Body of pancreas (tissue), 4 donors: Measurements from ENCODE around the gene MERTK. TPM values are rescaled to one million over a fixed set of nuclear protein-coding genes. Genes with fewer than 3 reads are reported as not detected.

Experiments
- ATAC-seq: fragments of 150-250 bp; one replicate; pipeline ENCODE4 v1.9.1; 2016
- DNase-seq, 4 donors: peaks; one replicate each; pipeline ENCODE4 v3.0.0-alpha.2; 2019
- H3K27ac ChIP-seq, 4 donors: fragments of 200-600 bp; sonication (generic); 1 replicate in 3 of 4; 2 replicates in 1 of 4; pipeline versions ENCODE4 v1.5.1 to v1.6.1; 2016 to 2019; ENCODE audit warnings: mild to moderate bottlenecking in 1 of 4, mixed read lengths in 1 of 4, moderate library complexity in 1 of 4
- H3K27me3 ChIP-seq, 2 donors: fragments of 200-600 bp; sonication (generic); one replicate each; pipeline ENCODE4 v1.6.0; 2016; ENCODE audit warnings: mild to moderate bottlenecking in 1 of 2
- H3K36me3 ChIP-seq, 2 donors: fragments of 200-600 bp; sonication (generic); replicated peaks in 1 of 2; 2 replicates each; pipeline ENCODE4 v1.5.1; 2016; ENCODE audit warnings: low read depth in 2 of 2; ENCODE audit not compliant: insufficient read depth in 1 of 2
- H3K4me1 ChIP-seq: fragments of 200-600 bp; sonication (generic); one replicate; pipeline ENCODE4 v1.6.0; 2016
- H3K4me3 ChIP-seq, 2 donors: fragments of 200-600 bp; sonication (generic); 1 replicate in 1 of 2; 2 replicates in 1 of 2; pipeline ENCODE4 v1.5.1; 2016 to 2019
- H3K9me3 ChIP-seq, 3 donors: fragments of 200-600 bp; sonication (generic); 1 replicate in 2 of 3; 2 replicates in 1 of 3; pipeline ENCODE4 v1.5.1; 2016
- POLR2A ChIP-seq, 3 donors: fragments of 450-650 bp; IDR thresholded peaks; one replicate each; pipeline ENCODE4 v1.6.1; 2016; ENCODE audit warnings: antibody characterized with exemption in 3 of 3, mild to moderate bottlenecking in 2 of 3
- WGBS, 2 donors: methylation state at CpG; one replicate each; pipeline ENCODE4 v1.1.5; 2017; 5-methylcytosine and 5-hydroxymethylcytosine counted together
- intact Hi-C: fragments of 100-400 bp; cut with DNase I; formaldehyde crosslinking; loops from one replicate; pipeline ENCODE4 v1.15.1; 2023
- total RNA-seq, 2 donors: library from RNA; depleted of rRNA; stranded (reverse); fragments of >200 nt; gene quantifications; one replicate each; pipeline ENCODE4 v1.1.0, GENCODE V29; 2016
- TF ChIP-seq, protein P1 (sequence below), 7 experiments: fragments of 450-650 bp in 4 of 7; fragments of 200-600 bp in 3 of 7; sonication (generic) in 3 of 7; IDR thresholded peaks; one replicate each; pipeline ENCODE4 v1.5.1; 2016 to 2019; ENCODE audit warnings: antibody characterized with exemption in 7 of 7

MERTK gene
- total RNA-seq, 2 donors from 2014 or later, result 7.9 to 9.6 TPM

DNA sequence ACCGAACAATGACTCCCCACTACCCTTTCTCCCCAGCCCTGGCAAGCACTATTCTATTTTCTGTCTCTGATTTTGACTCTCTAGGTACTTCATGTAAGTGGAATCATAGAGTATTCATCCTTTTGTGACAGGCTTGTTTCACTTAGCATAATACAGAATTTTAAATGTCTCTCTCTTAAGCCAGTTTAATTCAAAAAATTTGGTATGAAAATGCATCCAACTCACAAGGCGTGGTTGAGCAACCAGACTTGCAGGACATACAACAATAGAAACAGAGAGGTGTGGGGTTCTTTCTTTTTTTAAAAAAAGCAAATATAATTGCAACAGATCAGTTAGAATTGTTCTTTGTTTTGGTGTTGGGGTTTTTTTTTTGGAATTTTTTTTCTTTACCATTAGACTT lies 109.1 kb downstream of the MERTK start:
- TF ChIP-seq, protein P1, sequence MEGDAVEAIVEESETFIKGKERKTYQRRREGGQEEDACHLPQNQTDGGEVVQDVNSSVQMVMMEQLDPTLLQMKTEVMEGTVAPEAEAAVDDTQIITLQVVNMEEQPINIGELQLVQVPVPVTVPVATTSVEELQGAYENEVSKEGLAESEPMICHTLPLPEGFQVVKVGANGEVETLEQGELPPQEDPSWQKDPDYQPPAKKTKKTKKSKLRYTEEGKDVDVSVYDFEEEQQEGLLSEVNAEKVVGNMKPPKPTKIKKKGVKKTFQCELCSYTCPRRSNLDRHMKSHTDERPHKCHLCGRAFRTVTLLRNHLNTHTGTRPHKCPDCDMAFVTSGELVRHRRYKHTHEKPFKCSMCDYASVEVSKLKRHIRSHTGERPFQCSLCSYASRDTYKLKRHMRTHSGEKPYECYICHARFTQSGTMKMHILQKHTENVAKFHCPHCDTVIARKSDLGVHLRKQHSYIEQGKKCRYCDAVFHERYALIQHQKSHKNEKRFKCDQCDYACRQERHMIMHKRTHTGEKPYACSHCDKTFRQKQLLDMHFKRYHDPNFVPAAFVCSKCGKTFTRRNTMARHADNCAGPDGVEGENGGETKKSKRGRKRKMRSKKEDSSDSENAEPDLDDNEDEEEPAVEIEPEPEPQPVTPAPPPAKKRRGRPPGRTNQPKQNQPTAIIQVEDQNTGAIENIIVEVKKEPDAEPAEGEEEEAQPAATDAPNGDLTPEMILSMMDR (IDR thresholded peaks at IDR 0.05), result no peak
- TF ChIP-seq POLR2A (IDR thresholded peaks at IDR 0.05), result no peak
- no peaks in the 10 kb centered on the region for H3K9me3 ChIP-seq
- no peak for DNase-seq

DNA sequence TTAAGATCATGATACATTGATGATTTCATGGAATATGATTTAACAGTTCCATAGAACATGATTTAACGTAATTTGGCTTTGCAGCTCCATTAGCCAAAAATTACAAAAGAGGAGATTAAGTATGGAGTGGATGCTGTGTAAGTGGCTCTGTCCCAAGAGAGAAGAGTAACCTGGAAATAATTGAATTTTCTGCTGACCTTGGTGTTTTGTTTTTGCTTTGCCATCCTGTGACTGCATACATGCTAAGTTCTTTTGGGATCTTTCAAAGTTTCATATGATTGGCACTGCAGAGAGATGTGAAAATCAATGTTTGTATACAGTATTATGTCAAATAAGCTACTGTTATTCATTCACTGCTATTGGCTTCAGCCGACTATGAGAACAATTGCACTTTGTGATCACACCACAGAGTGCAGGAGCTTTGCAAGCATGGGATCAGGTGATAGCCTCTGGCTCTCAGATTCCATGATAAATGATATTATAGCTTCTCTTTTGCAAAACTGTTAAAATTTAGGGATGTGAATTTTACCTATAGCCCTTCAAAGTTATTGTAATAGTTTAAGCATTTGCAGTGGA lies 110.6 kb downstream of the MERTK start:
- Histone ChIP-seq H3K4me1 (no peaks in the 10 kb centered on the region), H3K9me3 (no peaks in the 10 kb centered on the region), H3K36me3 (peaks cover 0 to 3% of the 10 kb centered on the region in 2 donors), H3K4me3 (no peak overlapping the region), H3K27ac (no peak overlapping the region), H3K27me3 (no peaks in the 10 kb centered on the region)
- DNase-seq (no peak), ATAC-seq (no peak)
- intact Hi-C loops, result no loop called here
- 56 to 66% methylated on average over 2 of the region's 2 CpGs for WGBS, 2 donors
- TF ChIP-seq, protein P1 (IDR thresholded peaks at IDR 0.05), result no peak
- TF ChIP-seq POLR2A (IDR thresholded peaks at IDR 0.05), result no peak

More for the DNA sequence above, 109.1 kb downstream of the MERTK start:
- Histone ChIP-seq H3K27ac (no peak overlapping the region), H3K27me3 (no peaks in the 10 kb centered on the region), H3K4me3 (no peak overlapping the region), H3K36me3 (peaks cover 0 to 3% of the 10 kb centered on the region in 2 donors), H3K4me1 (no peaks in the 10 kb centered on the region)
- intact Hi-C loops, result no loop called here
- 91% methylated on average over 2 of the region's 2 CpGs for WGBS, 2 donors
- ATAC-seq, result no peak

DNA sequence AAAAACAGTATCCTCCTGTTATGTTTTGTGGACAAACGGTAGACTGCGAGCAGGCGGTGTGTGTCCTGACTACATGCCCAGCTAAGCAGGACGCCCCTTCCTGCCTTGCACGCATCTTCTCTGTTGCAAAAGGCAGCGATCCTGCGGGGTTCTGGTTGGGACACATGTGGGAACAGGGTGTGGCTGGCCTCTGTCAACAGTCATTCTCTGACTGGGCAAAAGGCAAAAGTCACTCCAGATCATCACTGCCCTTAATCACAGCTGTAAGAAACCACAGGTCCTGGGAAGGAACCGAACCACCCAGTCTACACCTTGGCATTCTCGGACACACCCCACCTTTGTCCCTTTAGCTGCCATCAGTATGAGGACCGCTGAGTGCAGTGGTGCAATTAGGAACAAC lies 112.3 kb downstream of the MERTK start:
- Histone ChIP-seq H3K4me3 (no peak overlapping the region), H3K36me3 (peaks cover 0 to 3% of the 10 kb centered on the region in 2 donors), H3K27me3 (no peaks in the 10 kb centered on the region), H3K4me1 (no peaks in the 10 kb centered on the region), H3K9me3 (no peaks in the 10 kb centered on the region), H3K27ac (no peak overlapping the region)
- TF ChIP-seq, protein P1 (IDR thresholded peaks at IDR 0.05), result no peak
- no peak for TF ChIP-seq POLR2A (IDR thresholded peaks at IDR 0.05)
- intact Hi-C loops, result no loop called here
- 86 to 91% methylated on average over 8 to 10 of the region's 10 CpGs for WGBS, 2 donors
- peak in 1 of 4 donors; percentile 29 for DNase-seq
- ATAC-seq, result no peak

DNA sequence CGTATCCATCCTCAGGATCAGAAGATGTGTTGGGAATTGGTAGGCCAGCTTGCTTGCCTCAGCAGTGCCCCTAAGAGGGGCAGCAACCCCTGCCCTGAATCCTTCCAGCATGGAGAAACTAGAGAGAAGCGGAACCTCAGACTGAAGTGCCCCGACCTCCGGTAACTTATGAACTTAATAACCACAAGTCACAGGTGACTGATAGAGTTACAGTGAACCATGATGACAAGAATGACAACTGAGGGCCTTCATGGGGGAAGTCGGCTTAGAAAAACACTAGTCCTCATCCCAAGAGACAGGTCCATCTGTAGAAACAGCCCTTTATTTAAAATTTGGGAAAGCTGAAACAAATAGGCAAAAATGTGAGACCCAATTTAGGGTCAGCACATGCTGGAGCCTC lies 114.1 kb downstream of the MERTK start:
- WGBS, 2 donors, result 63 to 82% methylated on average over 4 to 5 of the region's 5 CpGs
- H3K4me1 ChIP-seq, result no peaks in the 10 kb centered on the region
- no peaks in the 10 kb centered on the region for H3K9me3 ChIP-seq
- TF ChIP-seq POLR2A (IDR thresholded peaks at IDR 0.05), result no peak
- TF ChIP-seq, protein P1 (IDR thresholded peaks at IDR 0.05), result no peak
- peaks cover 0 to 3% of the 10 kb centered on the region in 2 donors for H3K36me3 ChIP-seq
- no peak overlapping the region for H3K27ac ChIP-seq
- H3K27me3 ChIP-seq, result no peaks in the 10 kb centered on the region
- no peak overlapping the region for H3K4me3 ChIP-seq
- DNase-seq (no peak), ATAC-seq (no peak)
- intact Hi-C loops, result no loop called here

DNA sequence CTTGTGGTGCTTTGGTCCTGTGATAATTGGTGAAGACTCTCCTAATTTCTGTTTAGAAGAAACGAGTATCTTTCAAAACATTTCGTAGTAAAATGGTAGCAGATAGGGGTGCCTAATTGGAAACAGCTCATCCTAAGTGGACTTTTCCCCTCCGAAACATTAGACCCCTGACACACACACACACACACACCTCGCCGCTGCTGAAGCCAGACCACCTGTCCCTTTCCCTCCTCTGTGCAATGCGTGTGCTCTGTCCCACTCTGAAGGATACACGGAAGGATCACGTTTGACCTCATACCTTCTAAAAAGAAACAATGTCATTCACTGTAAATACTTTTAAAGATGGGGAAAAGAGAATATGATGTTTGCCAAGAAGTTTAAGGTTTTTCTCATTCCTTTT lies 120.4 kb downstream of the MERTK start:
- Histone ChIP-seq H3K27me3 (no peaks in the 10 kb centered on the region), H3K9me3 (no peaks in the 10 kb centered on the region), H3K36me3 (no peaks in the 10 kb centered on the region), H3K27ac (no peak overlapping the region), H3K4me3 (no peak overlapping the region), H3K4me1 (no peaks in the 10 kb centered on the region)
- no peak for TF ChIP-seq POLR2A (IDR thresholded peaks at IDR 0.05)
- TF ChIP-seq, protein P1 (IDR thresholded peaks at IDR 0.05), result no peak
- intact Hi-C loops, result no loop called here
- ATAC-seq (no peak), DNase-seq (no peak)
- WGBS, 2 donors, result 87 to 91% methylated on average over 8 of the region's 8 CpGs
